Activated naive CD8-positive, alpha-beta T cell treated with anti-CD3 and anti-CD28 coated beads, Interleukin-2, amount 50 U/mL, for 16 hours (primary cell): ENCODE results near the gene ARHGEF37.

Source experiments
- DNase-seq: peaks from one replicate; pipeline ENCODE4 v3.0.0-alpha.2; 2020; ENCODE audit warnings: low read depth, low spot score

The ARHGEF37 gene

GRCh38 chr5:149600932-149601331, 19.6 kb downstream of the ARHGEF37 start:
- DNase-seq: no peak

GRCh38 chr5:149603210-149603609, 21.9 kb downstream of the ARHGEF37 start:
- DNase-seq: no peak

- no peak for DNase-seq
Measured at GRCh38 chr5:149603920-149604319, 22.6 kb downstream of the ARHGEF37 start.

GRCh38 chr5:149604321-149604720, 23.0 kb downstream of the ARHGEF37 start:
- DNase-seq: no peak

GRCh38 chr5:149605354-149605997, 24.2 kb downstream of the ARHGEF37 start:
- no peak for DNase-seq

GRCh38 chr5:149605998-149606724, 24.9 kb downstream of the ARHGEF37 start:
- DNase-seq: no peak

GRCh38 chr5:149608936-149609545, 27.7 kb downstream of the ARHGEF37 start:
- no peak for DNase-seq

- no peak for DNase-seq
Measured at GRCh38 chr5:149609640-149610219, 28.4 kb downstream of the ARHGEF37 start.

- no peak for DNase-seq
Measured at GRCh38 chr5:149610589-149611255, 29.4 kb downstream of the ARHGEF37 start.

GRCh38 chr5:149611326-149611725, 30.0 kb downstream of the ARHGEF37 start:
- DNase-seq: no peak

- no peak for DNase-seq
Measured at GRCh38 chr5:149614034-149614907, 33.0 kb downstream of the ARHGEF37 start.

GRCh38 chr5:149615976-149616375, 34.7 kb downstream of the ARHGEF37 start:
- no peak for DNase-seq

GRCh38 chr5:149616727-149617285, 35.5 kb downstream of the ARHGEF37 start:
- no peak for DNase-seq

GRCh38 chr5:149617760-149618306, 36.5 kb downstream of the ARHGEF37 start:
- no peak for DNase-seq

GRCh38 chr5:149618581-149619248, 37.4 kb downstream of the ARHGEF37 start:
- no peak for DNase-seq

- no peak for DNase-seq
Measured at GRCh38 chr5:149621415-149622098, 40.3 kb downstream of the ARHGEF37 start.

- DNase-seq: no peak
Measured at GRCh38 chr5:149622466-149622865, 41.2 kb downstream of the ARHGEF37 start.

- no peak for DNase-seq
Measured at GRCh38 chr5:149623473-149623872, 42.2 kb downstream of the ARHGEF37 start.

- no peak for DNase-seq
Measured at GRCh38 chr5:149627070-149627469, 45.8 kb downstream of the ARHGEF37 start.
